K562 (cell line): ENCODE data around the gene NPHP3. TPM values are rescaled to one million over a fixed set of nuclear protein-coding genes. Genes with fewer than 3 reads are reported as not detected.

Source experiments
- CBFB ChIP-seq: sonication (generic); formaldehyde crosslinking; IDR thresholded peaks from 2 replicates; pipeline ENCODE4 v1.4.0; 2020; ENCODE audit warnings: mild to moderate bottlenecking, missing genetic modification reagents
- HEY1 ChIP-seq: fragments of 250-450 bp; sonication (Bioruptor Pico); IDR thresholded peaks from 2 replicates; pipeline ENCODE4 v1.5.0; 2020; ENCODE audit warnings: mild to moderate bottlenecking, moderate library complexity, borderline replicate concordance
- HNRNPLL ChIP-seq: fragments of 200-400 bp; formaldehyde crosslinking; IDR thresholded peaks from 2 replicates; pipeline ENCODE4 v1.6.1; 2017; ENCODE audit warnings: low read length, low read depth, mild to moderate bottlenecking; ENCODE audit not compliant: poor library complexity, severe bottlenecking
- KLF6 ChIP-seq: fragments of 250-450 bp; sonication (Bioruptor Pico); IDR thresholded peaks from 2 replicates; pipeline ENCODE4 v1.4.0; 2020; ENCODE audit warnings: mild to moderate bottlenecking, moderate library complexity, borderline replicate concordance
- MTA2 ChIP-seq: fragments of 450-650 bp; IDR thresholded peaks from 2 replicates; pipeline ENCODE4 v1.6.1; 2016; ENCODE audit warnings: low read depth
- MXI1 ChIP-seq: IDR thresholded peaks from 2 replicates; pipeline ENCODE4 v1.6.1; 2011; ENCODE audit warnings: low read depth, mild to moderate bottlenecking, improper control_type of control experiment, low read length
- NBN ChIP-seq: fragments of 450-650 bp; IDR thresholded peaks from 2 replicates; pipeline ENCODE4 v1.6.1; 2016; ENCODE audit warnings: low read depth, mild to moderate bottlenecking
- PHB ChIP-seq: fragments of 250-450 bp; sonication (Bioruptor Pico); IDR thresholded peaks from 2 replicates; pipeline ENCODE4 v1.5.0; 2021
- SETDB1 ChIP-seq: IDR thresholded peaks from one replicate; pipeline ENCODE4 v1.6.1; 2012; ENCODE audit warnings: low read length, control low read depth, inconsistent platforms
- SIN3B ChIP-seq: fragments of 450-650 bp; IDR thresholded peaks from 2 replicates; pipeline ENCODE4 v1.6.1; 2017; ENCODE audit warnings: low read depth, mild to moderate bottlenecking, moderate library complexity
- SRSF9 ChIP-seq: fragments of 200-400 bp; formaldehyde crosslinking; IDR thresholded peaks from 2 replicates; pipeline ENCODE4 v1.6.1; 2017; ENCODE audit warnings: low read depth, low read length, borderline replicate concordance
- TCF3 ChIP-seq: sonication (generic); formaldehyde crosslinking; IDR thresholded peaks from 2 replicates; pipeline ENCODE4 v1.4.0; 2020; ENCODE audit warnings: mild to moderate bottlenecking, missing genetic modification reagents
- ZBTB7A ChIP-seq: IDR thresholded peaks from 2 replicates; pipeline ENCODE4 v1.6.1; 2011; ENCODE audit warnings: low read depth, mild to moderate bottlenecking, low read length, moderate library complexity, borderline replicate concordance; ENCODE audit not compliant: control insufficient read depth
- ZC3H4 ChIP-seq: sonication (generic); formaldehyde crosslinking; IDR thresholded peaks from 2 replicates; pipeline ENCODE4 v1.9.0; 2021; ENCODE audit warnings: missing genetic modification reagents, borderline replicate concordance
- ZNF830 ChIP-seq: fragments of 250-450 bp; sonication (Bioruptor Pico); IDR thresholded peaks from 2 replicates; pipeline ENCODE4 v1.5.0; 2021; ENCODE audit warnings: mild to moderate bottlenecking
- polyA plus RNA-seq, 8 experiments: library from polyadenylated mRNA; depleted of rRNA in 4 of 8; stranded (reverse) in 5 of 8; unstranded in 3 of 8; fragments of >200 nt; fragmentation: Nextera tagmentation in 2 of 8; fragmentation: Illumina TruSeq in 1 of 8; extraction: Ambion mirVana in 2 of 8; extraction: Trizol in 1 of 8; gene quantifications; 2 replicates each; pipeline versions ENCODE4 v1.2.1 to v1.2.3, GENCODE V29; 2011 to 2014; ENCODE audit warnings: inconsistent platforms in 1 of 8, missing spikeins in 1 of 8
- total RNA-seq, 7 experiments: library from RNA; depleted of rRNA in 6 of 7; stranded (reverse); fragments of >200 nt in 6 of 7; fragmentation: Illumina TruSeq in 2 of 7; extraction: Trizol in 2 of 7; gene quantifications; 2 replicates each; pipeline versions ENCODE4 v1.2.1 to v1.2.3, GENCODE V29; 2011 to 2021; ENCODE audit warnings: low replicate concordance in 1 of 7
- TF ChIP-seq, protein P1 (sequence below): sonication (generic); formaldehyde crosslinking; IDR thresholded peaks from 2 replicates; pipeline ENCODE4 v1.8.0; 2022; ENCODE audit warnings: mild to moderate bottlenecking, missing genetic modification reagents
- TF ChIP-seq, protein P2 (sequence below): fragments of 250-450 bp; sonication (Bioruptor Pico); IDR thresholded peaks from 2 replicates; pipeline ENCODE4 v1.5.0; 2020; ENCODE audit warnings: mild to moderate bottlenecking, borderline replicate concordance
- TF ChIP-seq, protein P3 (sequence below): fragments of 250-450 bp; sonication (Bioruptor Pico); IDR thresholded peaks from 2 replicates; pipeline ENCODE4 v1.8.0; 2021; ENCODE audit warnings: mild to moderate bottlenecking, moderate library complexity

Gene NPHP3
- total and polyA plus RNA-seq, 9 of the 15 experiments (the other 6 are each of a cell fraction or from before 2014, with no cell fraction given): 0.62 to 13.2 (median 5.8) TPM

DNA sequence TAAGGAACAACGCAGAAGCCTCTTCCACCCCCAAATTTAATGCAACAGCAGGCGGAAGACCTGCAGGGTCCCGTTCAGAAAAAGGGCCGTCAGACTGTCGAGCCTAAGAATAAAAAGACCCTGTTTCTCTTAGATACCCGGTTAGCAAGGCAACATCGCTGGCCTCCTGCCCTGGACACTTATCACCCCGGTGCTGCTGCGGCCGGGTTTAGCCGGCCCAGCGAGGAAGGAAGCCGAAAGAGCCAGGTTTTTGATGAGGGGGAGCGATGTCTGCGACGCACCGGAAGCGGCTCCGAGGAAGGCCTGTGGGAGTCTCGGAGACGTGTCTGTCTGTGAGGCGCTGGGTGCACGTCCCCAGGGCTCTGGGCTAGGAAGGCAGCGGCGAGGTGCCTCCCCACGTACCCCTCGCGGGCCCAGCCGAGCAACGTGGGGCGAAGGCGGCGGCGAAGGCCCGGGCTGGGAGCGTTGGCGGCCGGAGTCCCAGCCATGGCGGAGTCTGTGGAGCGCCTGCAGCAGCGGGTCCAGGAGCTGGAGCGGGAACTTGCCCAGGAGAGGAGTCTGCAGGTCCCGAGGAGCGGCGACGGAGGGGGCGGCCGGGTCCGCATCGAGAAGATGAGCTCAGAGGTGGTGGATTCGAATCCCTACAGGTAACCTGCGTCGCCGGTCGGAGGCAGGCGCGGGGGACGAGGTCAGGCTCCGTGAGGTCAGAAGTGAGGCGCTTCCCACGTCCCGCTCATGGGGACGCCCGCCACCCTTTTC is 62.0 kb downstream of the NPHP3 start, which contains the start of gene UBA5 (continued):
- TF ChIP-seq, protein P1, sequence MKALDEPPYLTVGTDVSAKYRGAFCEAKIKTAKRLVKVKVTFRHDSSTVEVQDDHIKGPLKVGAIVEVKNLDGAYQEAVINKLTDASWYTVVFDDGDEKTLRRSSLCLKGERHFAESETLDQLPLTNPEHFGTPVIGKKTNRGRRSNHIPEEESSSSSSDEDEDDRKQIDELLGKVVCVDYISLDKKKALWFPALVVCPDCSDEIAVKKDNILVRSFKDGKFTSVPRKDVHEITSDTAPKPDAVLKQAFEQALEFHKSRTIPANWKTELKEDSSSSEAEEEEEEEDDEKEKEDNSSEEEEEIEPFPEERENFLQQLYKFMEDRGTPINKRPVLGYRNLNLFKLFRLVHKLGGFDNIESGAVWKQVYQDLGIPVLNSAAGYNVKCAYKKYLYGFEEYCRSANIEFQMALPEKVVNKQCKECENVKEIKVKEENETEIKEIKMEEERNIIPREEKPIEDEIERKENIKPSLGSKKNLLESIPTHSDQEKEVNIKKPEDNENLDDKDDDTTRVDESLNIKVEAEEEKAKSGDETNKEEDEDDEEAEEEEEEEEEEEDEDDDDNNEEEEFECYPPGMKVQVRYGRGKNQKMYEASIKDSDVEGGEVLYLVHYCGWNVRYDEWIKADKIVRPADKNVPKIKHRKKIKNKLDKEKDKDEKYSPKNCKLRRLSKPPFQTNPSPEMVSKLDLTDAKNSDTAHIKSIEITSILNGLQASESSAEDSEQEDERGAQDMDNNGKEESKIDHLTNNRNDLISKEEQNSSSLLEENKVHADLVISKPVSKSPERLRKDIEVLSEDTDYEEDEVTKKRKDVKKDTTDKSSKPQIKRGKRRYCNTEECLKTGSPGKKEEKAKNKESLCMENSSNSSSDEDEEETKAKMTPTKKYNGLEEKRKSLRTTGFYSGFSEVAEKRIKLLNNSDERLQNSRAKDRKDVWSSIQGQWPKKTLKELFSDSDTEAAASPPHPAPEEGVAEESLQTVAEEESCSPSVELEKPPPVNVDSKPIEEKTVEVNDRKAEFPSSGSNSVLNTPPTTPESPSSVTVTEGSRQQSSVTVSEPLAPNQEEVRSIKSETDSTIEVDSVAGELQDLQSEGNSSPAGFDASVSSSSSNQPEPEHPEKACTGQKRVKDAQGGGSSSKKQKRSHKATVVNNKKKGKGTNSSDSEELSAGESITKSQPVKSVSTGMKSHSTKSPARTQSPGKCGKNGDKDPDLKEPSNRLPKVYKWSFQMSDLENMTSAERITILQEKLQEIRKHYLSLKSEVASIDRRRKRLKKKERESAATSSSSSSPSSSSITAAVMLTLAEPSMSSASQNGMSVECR (CRISPR knock-in tag): no peak; the same call in 1 of the 2 replicates
- TF ChIP-seq SETDB1 (no peak), ZBTB7A (no peak), KLF6 (CRISPR knock-in tag) (no peak), MXI1 (no peak), ZNF830 (CRISPR knock-in tag) (no peak), HNRNPLL (no peak), HEY1 (CRISPR knock-in tag) (no peak), SRSF9 (no peak), MTA2 (no peak), TCF3 (CRISPR knock-in tag) (no peak), NBN (peak; percentile 26; the same call in 1 of the 2 replicates), PHB (no peak), CBFB (CRISPR knock-in tag) (no peak), SIN3B (peak; percentile 82), ZC3H4 (CRISPR knock-in tag) (no peak)
- TF ChIP-seq, protein P2, sequence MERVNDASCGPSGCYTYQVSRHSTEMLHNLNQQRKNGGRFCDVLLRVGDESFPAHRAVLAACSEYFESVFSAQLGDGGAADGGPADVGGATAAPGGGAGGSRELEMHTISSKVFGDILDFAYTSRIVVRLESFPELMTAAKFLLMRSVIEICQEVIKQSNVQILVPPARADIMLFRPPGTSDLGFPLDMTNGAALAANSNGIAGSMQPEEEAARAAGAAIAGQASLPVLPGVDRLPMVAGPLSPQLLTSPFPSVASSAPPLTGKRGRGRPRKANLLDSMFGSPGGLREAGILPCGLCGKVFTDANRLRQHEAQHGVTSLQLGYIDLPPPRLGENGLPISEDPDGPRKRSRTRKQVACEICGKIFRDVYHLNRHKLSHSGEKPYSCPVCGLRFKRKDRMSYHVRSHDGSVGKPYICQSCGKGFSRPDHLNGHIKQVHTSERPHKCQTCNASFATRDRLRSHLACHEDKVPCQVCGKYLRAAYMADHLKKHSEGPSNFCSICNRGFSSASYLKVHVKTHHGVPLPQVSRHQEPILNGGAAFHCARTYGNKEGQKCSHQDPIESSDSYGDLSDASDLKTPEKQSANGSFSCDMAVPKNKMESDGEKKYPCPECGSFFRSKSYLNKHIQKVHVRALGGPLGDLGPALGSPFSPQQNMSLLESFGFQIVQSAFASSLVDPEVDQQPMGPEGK: no peak
- TF ChIP-seq, protein P3, sequence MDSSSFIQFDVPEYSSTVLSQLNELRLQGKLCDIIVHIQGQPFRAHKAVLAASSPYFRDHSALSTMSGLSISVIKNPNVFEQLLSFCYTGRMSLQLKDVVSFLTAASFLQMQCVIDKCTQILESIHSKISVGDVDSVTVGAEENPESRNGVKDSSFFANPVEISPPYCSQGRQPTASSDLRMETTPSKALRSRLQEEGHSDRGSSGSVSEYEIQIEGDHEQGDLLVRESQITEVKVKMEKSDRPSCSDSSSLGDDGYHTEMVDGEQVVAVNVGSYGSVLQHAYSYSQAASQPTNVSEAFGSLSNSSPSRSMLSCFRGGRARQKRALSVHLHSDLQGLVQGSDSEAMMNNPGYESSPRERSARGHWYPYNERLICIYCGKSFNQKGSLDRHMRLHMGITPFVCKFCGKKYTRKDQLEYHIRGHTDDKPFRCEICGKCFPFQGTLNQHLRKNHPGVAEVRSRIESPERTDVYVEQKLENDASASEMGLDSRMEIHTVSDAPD (CRISPR knock-in tag): no peak
